GM18511 (cell line): Measurements from ENCODE around the gene FAM118A.
"Not testable (repeated sequence)": the region's sequence is repeated elsewhere in the genome, so short reads cannot be mapped to it uniquely, and the experiment has no call there.

Experiments used
- ATAC-seq: cut with Tn5 transposase; IDR thresholded peaks from one replicate; pipeline ENCODE4 v1.9.1; 2021; ENCODE audit warnings: mild to moderate bottlenecking, moderate library complexity; ENCODE audit not compliant: unreplicated experiment

FAM118A gene

DNA sequence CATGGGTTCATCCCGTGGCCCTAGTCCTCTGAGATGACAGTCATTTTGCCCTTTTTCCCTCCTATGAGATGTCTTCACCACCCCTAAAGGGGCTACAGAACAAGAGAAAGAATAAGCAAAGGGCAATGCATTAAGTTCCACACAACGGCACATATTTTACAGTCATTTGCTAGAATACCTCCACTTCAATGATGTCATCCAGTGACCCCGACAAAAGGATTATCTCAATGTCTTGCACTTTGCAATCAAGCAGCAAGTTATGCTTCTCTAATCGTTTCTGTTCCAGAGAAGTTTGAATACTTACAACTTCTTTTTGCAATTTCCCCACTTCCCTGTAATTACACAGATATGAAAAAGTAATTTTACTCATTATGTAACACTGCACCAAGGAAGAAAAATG is 49.9 kb downstream of the FAM118A start:
- no peak for ATAC-seq

DNA sequence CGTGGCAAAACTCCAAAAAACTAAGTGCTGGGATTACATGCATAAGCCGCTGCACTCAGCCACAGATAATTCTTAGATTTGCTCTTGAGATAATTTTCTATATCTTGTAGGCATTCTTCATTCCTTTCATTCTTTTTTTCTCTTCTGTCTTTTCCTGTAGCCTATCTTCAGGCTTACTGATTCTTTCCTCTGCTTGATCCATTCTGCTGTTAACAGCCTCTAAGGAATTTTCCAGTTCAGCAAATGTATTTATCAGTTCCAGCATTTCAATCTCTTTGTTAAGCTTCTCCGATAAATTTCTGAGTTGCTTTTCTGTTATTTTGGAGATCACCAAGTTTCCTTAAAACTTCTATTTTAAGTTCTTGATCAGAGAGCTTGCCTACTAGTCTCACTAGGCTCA is 57.0 kb downstream of the FAM118A start:
- no peak for ATAC-seq

DNA sequence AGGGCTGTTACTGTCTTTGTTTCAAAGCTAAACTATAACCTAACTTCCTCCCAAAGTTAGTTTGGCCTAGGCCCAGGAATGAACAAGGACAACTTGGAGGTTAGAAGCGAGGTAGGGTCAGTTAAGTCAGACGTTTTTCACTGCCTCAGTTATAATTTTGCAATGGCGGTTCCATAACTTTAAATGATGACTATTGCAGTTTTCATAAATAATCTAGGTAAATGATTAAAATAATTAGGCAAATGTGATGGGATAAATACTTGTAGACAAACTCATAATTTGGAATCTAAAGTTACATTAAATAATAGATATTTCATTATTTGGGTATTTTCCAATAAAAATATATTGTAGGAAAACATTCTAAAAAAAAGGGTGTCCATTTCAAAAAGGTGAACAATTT is 63.9 kb downstream of the FAM118A start:
- not testable (repeated sequence) for ATAC-seq

DNA sequence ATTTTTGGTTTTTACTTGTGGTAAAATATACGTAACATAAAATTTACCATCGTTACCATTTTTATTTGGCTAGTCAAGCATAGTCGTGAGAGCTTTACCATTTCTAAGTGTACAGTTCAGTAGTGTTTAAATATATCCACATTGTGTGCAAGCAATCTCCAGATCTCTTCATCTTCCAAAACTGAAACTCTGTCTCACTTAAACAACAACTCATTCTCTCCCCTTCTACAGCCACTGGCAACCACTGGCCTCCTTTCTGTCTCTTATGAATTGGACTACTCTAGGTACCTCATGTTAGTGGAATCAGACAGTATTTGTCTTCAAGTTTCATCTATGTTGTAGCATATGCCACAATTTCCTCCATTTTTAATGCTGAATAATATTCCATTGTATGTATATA is 66.3 kb downstream of the FAM118A start:
- peak; percentile 74 for ATAC-seq

DNA sequence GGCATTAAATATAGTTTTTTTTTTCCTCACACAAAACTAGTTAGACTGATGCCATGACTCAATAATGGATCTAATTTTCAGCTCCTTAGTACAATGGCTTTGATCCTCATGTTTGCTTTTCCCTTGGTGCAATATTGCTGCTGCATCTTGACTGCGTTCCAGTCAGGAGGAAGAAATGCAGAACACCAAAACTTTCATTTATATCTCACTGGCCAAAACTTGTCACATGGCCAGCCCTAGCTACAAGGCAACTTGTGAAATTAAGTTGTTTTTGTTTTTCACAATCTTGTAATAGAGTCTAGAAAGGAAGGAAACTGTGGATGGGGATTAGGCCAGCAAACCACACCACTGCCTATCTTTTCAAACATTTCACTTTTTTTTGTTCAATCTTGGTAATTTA is 67.0 kb downstream of the FAM118A start:
- no peak for ATAC-seq

DNA sequence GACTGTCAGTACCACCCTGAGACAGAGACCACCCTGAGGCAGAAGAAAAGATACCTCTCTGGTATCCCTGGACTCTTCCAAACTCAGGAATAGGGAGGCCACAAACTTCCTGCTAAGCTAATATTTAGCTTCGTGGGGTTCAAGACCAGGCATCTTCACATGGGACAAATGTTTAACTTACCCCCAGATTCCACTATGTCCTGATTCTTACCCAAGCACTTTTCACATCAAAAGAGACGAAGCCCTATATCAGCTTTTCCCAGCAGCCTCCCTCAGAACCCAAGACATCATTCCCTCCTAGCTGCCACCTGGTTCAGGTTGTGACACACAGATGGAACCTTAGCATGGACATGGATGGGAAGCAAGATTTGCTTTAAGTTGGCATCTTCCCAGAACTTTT is 71.6 kb downstream of the FAM118A start:
- no peak for ATAC-seq

DNA sequence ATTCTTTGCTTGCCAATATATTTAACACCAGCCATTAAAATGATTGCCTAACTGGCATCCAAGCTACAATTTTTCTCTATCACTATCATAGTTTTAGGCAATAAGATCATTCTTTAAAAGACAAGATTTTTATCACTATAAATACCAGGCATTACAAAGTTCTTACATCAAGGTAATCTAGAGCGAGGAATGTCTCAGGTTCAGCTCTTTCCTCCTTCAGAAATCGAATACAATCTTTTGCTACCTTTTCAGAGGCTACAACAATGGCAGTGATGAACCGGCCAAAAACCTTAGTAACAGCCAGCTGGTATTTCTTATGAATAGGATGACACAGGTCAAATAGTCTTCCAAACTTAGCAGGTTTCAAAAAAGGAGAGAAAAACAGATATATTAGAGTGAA is 79.8 kb downstream of the FAM118A start:
- ATAC-seq, result no peak
